Renal cortex interstitium (tissue), 15 donors: ENCODE data around the gene FOXO4. TPM values are rescaled to one million over a fixed set of nuclear protein-coding genes. Genes with fewer than 3 reads are reported as not detected.
"Not testable (repeated sequence)": the region's sequence is repeated elsewhere in the genome, so short reads cannot be mapped to it uniquely, and the experiment has no call there.

ENCODE experiments used
- DNase-seq, 11 donors: peaks; one replicate each; pipeline ENCODE4 v3.0.0-alpha.2; 2013; ENCODE audit warnings: low read depth in 9 of 11, low spot score in 4 of 11; ENCODE audit errors: extremely low read depth in 1 of 11
- long read RNA-seq, 16 experiments: transcript quantifications; one replicate each; lab custom pipeline, GENCODE V29; 2026
- polyA plus RNA-seq, 3 donors: library from polyadenylated mRNA; unstranded; fragments of 120-200 nt; gene quantifications; one replicate each; pipeline ENCODE4 v1.2.1, GENCODE V29; 2013; ENCODE audit not compliant: insufficient read length in 3 of 3

The FOXO4 gene, protein sequence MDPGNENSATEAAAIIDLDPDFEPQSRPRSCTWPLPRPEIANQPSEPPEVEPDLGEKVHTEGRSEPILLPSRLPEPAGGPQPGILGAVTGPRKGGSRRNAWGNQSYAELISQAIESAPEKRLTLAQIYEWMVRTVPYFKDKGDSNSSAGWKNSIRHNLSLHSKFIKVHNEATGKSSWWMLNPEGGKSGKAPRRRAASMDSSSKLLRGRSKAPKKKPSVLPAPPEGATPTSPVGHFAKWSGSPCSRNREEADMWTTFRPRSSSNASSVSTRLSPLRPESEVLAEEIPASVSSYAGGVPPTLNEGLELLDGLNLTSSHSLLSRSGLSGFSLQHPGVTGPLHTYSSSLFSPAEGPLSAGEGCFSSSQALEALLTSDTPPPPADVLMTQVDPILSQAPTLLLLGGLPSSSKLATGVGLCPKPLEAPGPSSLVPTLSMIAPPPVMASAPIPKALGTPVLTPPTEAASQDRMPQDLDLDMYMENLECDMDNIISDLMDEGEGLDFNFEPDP
- 10 to 100 TPM; 22.9 to 25.3 (median 24.7) TPM for polyA plus RNA-seq
- long read RNA-seq, donor 1, partial matches to known transcripts = 5 of 5 reads
- long read RNA-seq, donor 1, other reads (novel, unspliced or antisense) = 0 of 5 reads
- long read RNA-seq, donor 2 = 0 reads
- long read RNA-seq, donor 3, partial matches to known transcripts = 10 of 13 reads
- long read RNA-seq, donor 3, other reads (novel, unspliced or antisense) = 0 of 13 reads
- long read RNA-seq, donor 4, partial matches to known transcripts = 5 of 6 reads
- long read RNA-seq, donor 4, other reads (novel, unspliced or antisense) = 0 of 6 reads
- long read RNA-seq, donor 5, partial matches to known transcripts = 18 of 22 reads
- long read RNA-seq, donor 5, other reads (novel, unspliced or antisense) = 0 of 22 reads
- long read RNA-seq, donor 6 = 0 reads
- long read RNA-seq, donor 7, partial matches to known transcripts = 5 of 5 reads
- long read RNA-seq, donor 7, other reads (novel, unspliced or antisense) = 0 of 5 reads
- long read RNA-seq, donor 8, partial matches to known transcripts = 9 of 10 reads
- long read RNA-seq, donor 8, other reads (novel, unspliced or antisense) = 0 of 10 reads
- long read RNA-seq, donor 9, partial matches to known transcripts = 9 of 10 reads
- long read RNA-seq, donor 9, other reads (novel, unspliced or antisense) = 0 of 10 reads
- long read RNA-seq, donor 10, partial matches to known transcripts = 6 of 8 reads
- long read RNA-seq, donor 10, other reads (novel, unspliced or antisense) = 0 of 8 reads
- long read RNA-seq, donor 11, partial matches to known transcripts = 0 of 1 reads
- long read RNA-seq, donor 11, other reads (novel, unspliced or antisense) = 0 of 1 reads
- long read RNA-seq, donor 12 = 0 reads
- long read RNA-seq, donor 13, partial matches to known transcripts = 7 of 8 reads
- long read RNA-seq, donor 13, other reads (novel, unspliced or antisense) = 0 of 8 reads
- long read RNA-seq, donor 14, partial matches to known transcripts = 5 of 5 reads
- long read RNA-seq, donor 14, other reads (novel, unspliced or antisense) = 0 of 5 reads
- long read RNA-seq, donor 15, partial matches to known transcripts = 0 of 2 reads
- long read RNA-seq, donor 15, other reads (novel, unspliced or antisense) = 0 of 2 reads
- long read RNA-seq, donor 16, transcript FOXO4-202 (3 exons, 3,301 nt) = major isoform, 6 of 33 reads
- long read RNA-seq, donor 16, partial matches to known transcripts = 26 of 33 reads
- long read RNA-seq, donor 16, other reads (novel, unspliced or antisense) = 0 of 33 reads

DNA sequence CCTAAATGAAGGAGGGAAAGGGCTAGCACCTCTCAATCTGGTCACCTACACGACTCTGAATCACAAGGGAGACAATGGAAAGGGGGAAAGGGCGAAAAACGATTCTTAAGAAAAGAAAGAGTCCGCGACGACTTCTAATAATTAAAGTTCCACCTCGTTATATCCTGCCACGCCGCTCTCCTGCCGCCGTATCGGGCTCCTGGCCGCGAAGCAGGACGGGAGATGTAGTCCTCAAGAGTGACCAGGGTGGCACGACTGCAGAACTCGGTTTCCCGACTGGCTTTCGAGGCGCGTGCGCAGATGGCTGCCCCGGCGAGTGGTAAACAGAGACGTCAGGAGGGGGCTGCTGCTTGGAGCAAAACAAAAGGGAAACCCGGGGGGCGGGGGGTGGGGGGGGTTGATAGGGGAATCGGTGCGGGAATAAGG lies at the start of gene FOXO4:
Gene FOXO4, plus strand, starts transcription at position 297 of the 426 bp plus-strand sequence. CDS start 678 bp downstream, outside the sequence.
- DNase-seq = peak in 10 of 11 donors; percentile 60 to 90 (median 82)

DNA sequence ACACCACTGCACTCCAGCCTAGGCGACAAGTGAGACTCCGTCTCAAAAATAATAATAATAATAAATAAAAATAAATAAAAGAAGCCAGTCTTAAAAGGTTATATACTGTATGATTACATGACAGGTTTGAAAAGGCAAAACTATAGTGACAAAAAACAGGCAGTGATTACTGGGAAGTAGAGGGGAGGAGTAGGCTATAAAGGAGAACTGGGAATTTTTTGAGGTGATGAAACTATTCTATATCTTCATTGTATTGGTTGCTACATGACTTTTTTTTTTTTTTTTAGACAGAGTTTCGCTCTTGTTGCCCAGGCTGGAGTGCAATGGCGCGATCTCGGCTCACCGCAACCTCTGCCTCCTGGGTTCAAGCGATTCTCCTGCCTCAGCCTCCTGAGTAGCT lies 47.8 kb upstream of the FOXO4 start:
- DNase-seq = not testable (repeated sequence)

DNA sequence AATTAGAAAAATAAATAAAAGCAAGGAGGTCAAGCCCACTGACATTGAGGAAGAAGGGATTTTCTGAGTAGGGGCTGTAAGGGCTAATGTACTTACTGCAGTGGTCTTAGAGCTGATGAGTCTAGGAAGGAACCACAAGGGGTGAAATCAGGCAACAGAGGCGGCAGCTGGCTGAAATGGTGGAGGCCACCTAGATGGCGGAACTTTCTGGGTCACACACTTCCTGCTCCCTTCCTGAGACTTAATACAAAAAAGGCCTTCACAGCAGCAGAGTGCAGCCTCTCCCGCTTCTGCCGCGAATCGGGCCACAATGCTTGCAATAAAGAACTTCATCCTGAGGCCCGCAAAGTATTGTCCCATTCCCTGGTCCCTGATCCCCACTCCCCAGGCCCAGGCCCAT lies 42.9 kb upstream of the FOXO4 start:
- peak in 1 of 11 donors; percentile 0 for DNase-seq

DNA sequence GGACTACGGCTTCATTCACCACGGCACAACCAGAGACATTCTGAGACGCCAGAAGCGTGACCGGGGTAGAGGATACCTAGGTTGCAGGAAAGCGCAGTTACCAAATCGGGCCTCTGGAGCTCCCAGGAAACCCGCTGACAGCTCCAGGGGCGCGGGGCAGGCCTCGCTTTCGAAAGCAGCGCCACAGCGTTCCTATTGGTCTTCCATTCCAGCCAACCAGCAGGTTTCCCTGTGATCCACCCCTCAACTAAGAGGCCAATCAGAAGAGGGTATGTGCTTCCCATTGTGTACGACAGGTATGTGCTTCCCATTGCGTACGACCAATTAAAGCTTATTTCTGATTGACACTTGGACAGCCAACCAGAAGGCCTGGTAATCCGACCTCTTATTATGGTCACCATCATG lies 42.4 kb upstream of the FOXO4 start:
- DNase-seq = peak in 6 of 11 donors; percentile 4 to 38 (median 22)

DNA sequence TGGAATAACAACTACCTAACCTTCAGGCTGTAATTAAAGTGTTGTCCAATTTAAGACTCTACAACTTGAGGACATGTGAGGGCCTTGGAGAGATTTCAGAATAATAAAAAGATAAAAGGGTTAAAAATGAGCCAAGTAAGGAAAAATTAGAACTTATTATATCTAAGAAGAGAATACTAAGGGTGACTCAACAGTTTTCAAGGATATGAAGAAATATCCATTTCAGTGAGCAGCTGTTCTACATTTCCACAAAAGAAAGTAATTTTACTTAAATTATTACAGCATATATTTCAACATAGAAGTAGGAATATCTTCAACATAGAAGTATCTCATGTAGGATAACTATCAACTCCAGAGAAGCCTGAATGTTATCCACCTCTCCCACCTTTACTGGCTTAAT lies 38.8 kb upstream of the FOXO4 start:
- no peak for DNase-seq

DNA sequence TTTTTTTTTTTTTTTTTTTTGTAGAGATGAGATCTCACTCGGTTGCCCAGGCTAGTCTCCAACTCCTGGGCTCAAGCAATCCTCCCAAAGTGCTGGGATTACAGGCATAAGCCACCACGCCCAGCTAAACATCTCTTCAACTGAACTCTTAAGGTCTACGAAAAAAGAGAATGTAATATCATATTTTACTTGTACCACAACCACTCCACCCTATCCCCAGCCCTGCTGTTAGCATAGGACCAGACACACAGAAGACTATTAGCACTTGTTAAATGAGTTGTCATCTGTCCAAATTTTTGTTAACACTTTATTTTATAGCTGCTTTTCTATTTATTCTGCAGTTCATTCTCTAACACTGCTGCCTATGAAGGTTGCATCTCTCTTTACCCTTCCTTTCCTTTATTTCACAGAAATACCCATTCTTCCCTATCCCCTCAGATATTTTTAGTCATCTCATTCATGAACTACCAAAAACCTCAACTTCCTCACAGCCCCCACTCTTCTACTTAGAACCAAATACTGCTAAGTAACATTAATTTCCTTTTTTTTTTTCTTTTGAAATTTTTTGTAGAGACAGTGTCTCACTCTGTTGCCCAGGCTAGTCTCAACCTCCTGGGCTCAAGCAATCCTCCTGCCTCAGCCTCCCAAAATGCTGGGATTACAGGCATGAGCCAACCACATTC lies 37.7 kb upstream of the FOXO4 start:
- DNase-seq = no peak

DNA sequence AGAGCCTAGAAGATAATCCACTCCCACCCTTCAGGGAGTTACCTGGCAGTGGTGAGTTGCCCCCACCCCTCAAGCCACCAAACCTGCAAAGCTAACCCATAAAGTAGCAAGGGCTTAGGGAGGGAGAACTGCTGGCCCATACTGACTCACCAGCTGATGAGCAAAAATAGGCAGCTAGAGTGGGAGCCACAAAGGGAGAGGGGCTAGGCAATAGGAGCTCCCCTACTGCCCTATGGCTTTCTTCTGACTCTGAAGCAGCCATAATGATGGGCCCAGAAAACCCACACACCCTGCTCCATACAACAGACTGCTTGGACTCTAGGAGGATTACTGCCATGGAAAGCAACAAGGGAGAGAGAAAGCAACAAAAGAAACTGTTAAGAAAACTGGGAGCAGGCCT lies 35.5 kb upstream of the FOXO4 start:
- DNase-seq = no peak

DNA sequence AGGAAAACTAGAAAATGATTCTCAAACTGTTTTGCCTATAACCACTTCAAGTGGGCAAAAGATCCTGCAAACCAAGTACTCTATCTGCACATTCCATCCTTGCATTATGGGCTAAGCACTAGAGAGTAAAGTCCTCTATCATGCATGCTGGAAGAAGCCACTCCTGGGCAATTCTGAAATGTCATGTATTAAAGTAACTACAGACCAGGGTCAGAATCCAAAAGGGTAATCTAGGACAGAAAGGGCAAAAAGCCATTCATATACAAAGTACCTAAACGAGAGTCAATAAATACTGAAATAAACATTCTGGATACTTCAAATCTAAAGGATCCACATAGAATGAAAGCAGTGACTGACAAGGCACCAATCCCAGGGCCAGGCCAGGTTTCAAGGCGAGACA lies 28.6 kb upstream of the FOXO4 start:
- no peak for DNase-seq

DNA sequence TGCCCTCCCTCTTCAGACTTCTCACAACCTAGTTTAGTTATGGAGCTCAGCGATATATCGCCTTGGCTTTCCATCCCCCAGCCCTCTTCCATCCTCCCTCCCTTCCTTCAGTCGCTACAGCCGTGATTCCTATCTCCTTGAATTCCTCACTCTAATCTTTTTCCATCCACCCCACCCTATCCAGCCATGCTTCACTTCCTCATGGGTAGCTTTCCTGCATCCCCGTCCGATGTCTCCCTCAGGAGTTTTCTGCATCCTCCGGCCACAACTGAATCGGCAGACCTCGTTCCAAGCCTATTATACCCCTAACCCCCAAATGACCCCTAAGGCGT lies 28.0 kb upstream of the FOXO4 start:
- no peak for DNase-seq

DNA sequence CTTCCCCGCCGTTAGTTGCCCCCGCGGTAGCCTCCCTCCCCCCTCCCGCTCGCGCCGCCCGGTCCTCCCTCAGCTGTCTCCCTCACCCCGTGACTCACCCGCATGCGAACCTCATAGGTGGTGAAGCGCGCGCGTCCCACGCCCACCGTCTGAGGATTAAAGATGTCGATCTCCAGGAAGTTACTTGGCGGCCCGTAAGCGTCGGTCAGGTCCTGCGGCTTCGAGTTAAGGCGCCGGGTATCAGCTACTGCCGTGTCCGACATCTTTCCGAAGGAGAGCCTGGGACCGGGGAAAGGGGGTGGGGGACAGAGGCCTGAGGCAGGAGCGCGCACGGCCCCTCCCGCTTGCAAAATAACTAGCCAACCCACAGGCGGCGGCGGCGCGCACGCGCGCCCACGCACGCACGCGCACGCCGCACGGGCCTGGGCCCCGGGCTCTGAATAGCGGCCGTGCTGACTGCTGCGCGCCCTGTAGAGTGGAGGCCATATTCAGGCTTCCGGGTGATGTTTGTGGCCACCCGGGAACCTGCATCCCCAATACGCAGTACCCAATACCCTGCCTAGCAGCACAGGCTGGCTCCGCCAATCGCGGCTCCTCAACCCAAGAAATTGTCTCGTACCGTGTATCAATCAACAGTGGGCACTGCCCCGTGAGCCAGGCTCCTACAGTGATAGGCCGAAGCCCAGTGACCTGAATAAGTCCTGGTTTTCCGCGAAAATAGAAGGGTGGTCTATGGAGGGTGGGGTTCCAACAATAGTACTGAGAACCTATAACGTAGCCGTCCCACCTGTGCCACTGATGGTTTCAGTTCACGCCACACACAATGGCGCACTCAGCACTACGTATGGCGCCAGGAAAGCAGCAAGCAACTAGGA lies 27.4 kb upstream of the FOXO4 start, which contains the start of gene SNX12:
Gene SNX12, minus strand, starts transcription at position 291 of the 875 bp plus-strand sequence. Its CDS starts 28 bp downstream, at position 263.
- DNase-seq = peak; percentile 72 to 89 (median 81)

DNA sequence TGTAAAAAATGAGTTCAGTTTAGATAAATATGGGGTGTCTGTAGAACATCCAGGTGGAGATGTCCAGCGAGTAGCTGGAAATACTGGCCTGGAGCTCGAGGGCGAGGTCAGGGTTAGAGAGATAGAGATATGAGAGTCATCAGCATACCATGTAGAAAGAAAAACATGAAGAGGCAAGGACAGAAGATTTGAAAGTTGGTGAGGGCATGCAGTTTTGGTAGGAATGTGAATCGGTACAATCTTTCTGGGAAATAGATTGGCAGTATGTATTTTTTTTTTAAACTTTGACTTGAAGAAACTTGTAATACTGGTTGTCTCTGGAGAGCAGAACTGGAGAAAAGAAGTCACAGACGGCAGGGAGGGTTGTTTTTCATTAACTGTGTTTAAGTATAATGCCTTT lies 25.1 kb upstream of the FOXO4 start:
- DNase-seq = no peak

DNA sequence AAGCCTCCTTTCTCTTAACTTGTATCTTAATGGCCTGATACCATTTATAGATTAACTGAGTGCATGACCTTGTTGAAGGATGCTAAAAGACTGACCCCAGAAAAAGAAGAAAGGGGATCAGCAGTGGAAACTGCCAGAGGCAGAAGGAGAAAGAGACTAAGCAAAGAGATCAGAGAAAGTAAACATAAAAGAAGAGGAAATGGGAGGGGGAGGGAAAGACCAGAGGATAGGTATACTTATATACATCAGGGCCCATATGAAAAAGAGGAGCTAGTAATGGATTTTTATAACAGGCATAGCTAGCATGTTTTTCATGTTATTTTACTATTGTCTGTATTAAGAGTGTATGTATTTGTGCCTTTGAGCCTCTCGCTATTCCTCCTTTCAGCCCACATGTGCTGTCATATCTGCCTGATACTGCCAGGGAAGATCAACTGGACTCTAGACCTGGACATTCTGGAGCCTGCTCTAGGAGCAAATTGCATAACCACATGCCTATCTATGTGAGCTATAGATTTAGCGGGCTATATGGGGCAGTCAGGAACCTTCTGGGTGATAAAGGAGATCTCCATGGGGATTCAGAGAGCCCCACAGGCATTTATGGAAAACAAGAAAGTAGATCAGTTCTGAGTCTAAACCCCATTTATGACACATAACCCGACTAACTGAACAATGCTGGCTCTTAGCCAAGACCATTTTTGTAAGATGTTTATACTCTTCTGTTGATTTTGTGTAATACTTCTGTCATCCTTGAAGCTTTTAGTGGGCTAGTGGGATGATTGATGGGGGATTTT lies 14.1 kb upstream of the FOXO4 start:
- DNase-seq = no peak

DNA sequence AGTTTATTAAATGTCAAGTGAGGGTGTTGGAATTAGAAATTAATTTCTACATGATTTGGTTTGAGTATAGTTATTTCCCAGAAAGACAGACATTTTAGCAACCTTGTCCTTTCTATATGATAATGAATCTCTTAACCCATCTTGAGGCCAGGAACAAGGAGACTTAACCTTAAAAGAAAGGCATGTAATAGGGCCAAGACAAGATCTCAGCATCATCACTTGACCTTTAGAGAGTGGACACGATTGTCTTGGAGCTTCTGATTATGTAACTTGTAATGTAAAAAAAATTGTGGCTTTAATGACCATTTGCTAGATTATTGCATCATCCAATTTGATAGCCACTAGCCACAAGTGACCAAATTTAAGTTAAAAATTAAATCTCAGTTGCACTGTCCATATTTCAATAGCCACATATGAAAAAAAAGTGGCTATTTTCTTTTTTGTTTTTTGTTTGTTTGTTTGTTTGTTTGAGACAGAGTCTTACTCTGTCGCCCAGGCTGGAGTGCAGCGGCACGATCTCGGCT lies 13.5 kb upstream of the FOXO4 start:
- no peak for DNase-seq

DNA sequence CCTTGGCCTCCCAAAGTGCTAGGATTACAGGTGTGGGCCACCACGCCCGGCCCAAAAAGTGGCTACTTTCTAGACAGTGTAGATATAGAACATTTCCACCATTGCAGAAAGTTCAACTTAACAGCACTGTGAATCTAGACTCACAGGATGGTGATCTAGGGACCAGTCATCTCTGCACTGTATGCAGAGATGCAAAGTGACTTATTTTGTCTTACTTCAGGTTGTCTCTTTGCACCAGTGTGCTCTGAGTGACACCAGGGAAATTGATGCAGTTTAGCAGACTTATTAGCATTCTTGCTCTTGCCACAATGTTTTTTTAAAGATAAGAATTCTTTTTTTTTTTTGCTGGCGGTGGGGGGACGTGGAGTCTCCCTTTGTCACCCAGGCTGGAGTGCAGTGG lies 12.8 kb upstream of the FOXO4 start:
- DNase-seq = no peak

DNA sequence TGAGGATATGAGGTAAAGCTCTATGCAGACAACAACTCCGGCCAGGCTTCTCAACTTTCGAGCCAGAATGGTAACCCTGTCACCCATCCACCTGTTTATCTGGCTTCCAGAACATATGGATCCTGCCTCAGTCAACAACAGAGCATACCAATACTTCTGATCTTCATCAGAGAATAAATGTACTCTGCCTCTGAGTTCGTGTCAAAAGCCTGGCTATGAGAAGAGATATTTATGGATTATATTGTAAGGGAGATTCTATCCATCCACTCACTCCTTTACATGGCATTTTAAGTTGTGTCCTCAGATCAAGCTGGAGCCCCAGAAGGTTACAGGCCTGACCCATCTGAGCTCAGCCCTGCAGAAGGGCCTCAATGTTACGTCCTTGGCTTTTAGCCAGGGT lies 9.8 kb upstream of the FOXO4 start:
- DNase-seq = no peak

DNA sequence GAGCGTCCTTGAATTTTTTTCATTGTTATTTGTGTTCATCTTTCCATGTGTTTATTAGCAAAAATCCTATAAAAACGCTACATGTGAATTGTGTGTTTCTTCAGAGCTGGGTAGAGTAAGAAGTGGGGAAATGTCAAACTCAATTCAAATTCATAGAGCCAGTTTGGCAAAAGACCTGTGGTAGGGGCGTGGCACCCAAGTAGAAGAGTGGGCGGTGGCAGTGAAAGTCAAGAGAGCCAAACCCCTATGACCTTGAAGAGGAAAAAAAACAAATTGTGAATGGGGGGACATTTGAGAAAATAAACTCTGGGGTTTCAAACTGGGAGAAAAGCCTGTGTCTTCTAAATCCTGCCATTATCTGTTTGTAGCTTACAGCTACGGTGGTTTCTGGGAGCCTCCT lies 4.4 kb upstream of the FOXO4 start:
- no peak for DNase-seq
